Measurements from ENCODE around the gene ST8SIA5.

ST8SIA5 gene

DNA sequence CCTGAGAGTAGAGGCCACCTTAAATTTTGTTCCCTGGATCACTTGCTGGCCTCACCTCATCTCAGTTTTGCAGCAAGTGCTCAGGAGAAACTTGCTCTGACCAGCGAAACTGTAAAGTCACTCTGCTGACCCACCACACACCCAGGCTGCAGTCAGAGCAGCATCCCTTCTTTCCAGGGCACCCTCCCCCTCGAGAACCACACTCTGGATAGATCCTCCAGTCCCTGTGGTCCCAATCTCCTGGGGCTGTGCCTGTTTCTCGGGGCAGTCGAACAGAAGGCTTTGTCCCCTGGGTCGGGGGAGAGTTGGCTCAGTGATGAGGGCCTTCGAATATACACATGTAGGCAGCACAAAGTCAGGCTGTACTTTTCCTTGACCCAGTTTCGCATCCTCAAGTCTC lies 18.4 kb downstream of the ST8SIA5 start:
- no peak for ATAC-seq

DNA sequence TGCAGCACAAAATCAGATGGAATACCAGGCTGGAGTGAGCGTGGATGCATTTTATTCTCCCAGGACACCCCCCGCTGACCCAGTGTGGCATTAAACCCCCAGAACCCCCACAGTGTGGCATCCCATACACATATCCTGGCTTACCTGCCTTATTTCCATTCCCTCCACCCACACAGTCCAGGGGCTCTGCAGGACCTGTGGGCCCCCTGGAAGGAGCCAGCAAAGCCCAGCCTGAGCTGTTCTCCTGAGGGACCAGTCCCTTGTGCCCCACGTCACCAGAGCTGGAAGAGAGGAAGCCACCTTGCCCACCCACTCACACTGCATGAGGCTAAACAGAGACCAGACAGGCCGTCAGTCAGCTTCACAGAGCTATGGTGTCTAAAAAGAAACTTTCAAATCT lies 20.1 kb downstream of the ST8SIA5 start:
- ATAC-seq = no peak

DNA sequence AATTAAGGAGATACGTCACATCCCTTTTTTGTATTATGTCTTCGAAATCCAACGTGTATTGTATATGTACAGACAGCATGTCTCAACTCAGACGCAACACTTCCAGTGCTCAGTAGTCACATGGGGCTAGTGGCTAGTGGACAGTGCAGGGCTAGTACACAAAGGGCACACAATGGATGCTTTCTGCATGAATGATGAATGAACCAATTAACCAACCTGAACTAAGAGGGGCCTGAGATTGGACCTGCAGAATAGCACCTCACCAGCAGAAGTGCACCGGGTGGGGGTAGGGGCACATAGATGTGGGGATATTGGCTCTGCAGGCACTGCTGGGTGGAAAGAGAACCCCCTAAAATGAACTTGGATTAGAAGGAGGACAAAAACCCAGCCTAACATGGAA lies 20.7 kb downstream of the ST8SIA5 start:
- no peak for ATAC-seq

DNA sequence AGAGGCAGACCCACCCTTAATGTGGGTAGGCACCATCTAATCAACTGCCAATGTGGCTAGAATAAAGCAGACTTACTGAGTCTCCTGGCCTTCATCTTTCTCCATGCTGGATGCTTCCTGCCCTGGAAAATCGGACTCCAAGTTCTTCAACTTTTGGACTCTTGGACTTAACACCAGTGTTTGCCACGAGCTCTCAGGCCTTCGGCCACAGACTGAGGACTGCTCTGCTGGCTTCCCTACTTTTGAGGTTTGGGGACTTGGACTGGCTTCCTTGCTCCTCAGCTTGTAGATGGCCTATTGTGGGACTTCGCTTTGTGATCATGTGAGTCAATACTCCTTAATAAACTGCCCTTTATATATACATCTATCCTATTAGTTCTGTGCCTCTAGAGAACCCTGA lies 21.9 kb downstream of the ST8SIA5 start:
- ATAC-seq = no peak

DNA sequence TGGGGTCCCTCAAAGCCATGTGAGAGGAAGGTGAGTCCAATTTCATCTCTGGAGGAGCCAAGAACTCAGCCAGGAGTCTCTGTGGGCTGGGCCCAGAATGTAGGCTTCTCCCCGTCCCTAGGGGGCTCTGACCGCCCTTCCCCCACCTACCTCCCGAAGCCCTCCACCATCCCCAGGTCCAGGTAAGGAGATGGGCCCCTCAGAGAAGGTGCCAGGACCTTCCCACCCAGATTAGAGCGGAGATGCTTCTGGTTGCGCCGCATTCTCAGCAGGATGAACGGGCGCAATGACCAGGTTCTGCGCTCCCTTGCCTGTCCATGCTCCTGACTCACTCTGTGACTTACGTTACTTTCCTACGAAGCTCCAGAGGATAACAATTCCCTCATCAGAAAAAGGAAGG lies 23.0 kb downstream of the ST8SIA5 start:
- no peak for ATAC-seq

DNA sequence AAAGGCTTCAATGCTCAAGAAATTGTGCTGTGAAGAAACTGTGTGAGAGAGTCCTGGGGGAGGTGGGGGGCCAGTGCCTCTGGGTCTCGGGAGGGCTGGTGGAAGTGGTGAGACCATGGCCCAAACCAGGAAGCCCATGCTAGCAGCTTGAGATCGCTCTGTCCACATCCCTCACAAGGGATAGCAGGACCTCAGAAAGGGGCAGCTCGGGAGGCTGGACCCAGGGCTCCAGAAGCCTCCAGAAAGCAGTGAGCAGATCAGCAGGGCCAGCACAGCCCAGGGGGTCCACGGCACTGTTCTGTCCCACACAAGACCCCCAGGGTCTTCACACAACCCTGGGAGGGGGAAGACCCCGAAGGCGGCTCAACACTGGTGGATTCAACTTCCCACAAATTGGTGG lies 24.1 kb downstream of the ST8SIA5 start:
- ATAC-seq = no peak

DNA sequence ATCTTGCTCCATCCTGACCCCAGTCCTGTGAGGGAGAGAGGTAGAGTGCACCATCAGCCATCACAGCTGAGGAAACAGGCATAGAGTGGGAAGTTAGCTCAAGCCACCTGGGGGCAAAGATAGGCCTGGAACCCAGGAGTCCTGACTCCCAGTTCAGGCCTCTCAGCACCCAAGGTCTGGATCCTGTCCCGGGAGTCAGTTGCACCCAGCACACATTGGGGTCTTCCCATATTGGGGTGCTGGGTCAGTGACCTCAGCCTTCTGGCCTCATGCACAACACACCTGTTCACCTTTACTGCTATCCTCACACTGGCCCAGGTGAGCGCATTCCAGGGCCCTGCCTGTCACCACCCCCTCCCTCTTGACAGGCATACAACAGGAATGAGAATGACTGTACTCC lies 24.7 kb downstream of the ST8SIA5 start:
- ATAC-seq = no peak

DNA sequence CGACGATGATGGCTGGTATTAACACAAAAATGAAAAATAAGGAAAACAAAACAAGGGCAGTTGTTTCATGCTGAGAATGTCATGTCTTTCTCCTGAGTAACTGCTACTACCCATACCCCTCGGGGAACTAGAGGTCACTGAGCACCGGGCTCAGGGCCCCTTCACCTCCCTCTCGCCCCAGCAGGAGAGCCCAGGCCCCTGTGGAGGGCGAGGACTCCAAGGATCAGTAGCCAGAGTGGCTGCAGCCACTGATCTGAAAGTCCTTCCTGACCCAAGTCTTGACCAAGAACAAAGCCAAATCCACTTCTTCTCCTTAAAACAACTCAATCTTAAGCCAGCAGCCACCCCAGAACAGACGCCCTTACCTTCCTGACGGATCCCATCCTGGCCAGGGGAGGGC lies 25.5 kb downstream of the ST8SIA5 start:
- ATAC-seq = no peak

DNA sequence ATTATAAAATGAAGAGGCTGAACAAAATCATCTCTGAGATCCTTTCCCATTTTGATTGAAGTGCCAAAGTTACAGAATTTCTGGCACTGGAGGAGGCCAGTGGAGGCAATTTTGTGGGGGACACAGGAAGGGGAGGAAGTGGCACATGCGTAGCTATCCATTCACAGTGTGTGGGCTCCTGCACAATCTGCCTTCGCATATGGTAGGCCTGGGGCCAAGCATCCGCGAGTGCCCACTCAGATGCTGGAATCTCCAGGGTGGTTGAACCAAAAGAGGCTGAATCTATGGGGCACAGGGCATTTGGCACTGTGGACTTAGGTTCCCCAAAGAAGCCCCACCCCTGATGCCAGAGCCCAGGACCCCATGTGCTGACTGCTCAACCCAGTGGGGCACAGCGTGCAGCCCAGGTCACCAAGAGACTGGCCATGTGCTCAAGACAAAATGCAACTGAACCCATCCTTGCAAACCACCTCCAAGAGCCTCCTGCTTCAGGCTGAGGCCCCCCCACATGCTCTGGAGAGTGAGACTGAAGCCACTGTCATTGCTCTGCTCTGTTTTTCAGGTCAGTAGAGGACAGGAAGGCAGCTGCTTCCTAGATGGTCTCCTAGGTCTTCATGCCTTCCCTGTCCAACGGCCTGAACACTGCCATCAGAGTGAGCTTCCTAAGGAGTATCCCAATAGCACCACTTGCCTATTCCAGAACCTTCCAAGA lies 28.5 kb downstream of the ST8SIA5 start:
- no peak for ATAC-seq

DNA sequence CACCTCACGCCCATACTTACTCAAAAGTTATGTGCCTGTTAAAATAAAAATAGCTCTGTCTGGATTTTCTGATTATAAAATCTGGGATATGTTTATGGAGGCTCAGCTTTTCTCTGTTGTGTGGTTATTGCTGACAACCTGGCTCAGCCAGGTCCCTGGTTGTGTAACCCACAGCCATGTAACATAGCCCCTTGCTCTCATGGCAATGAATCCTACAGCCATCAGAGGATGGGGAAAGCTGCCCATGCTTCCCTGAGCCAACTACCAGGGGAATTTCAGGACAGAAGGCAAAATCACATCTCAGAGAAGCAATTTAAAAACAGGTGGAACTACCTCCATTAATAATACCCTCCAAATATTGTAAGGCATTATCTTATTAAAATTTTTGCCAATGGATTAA lies 29.7 kb downstream of the ST8SIA5 start:
- no peak for ATAC-seq

DNA sequence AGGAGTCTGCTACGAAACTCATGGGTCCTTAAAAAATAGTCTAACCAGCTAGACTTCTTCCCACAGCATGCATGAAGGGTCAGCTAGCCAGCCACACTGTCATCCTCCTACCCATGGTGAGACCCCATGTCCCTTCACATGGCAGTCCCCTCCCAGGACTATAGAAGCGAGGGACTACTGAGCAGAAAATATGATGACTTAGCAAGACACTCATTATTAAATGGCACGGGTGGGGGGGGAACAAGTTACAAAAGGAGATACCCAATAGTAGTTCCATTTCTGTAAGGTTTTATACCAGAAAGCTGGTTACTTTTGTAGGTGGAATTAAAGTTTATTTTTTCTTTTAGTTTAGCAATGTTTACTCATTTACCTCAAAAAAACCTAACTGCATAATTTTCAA lies 31.5 kb downstream of the ST8SIA5 start:
- no peak for ATAC-seq

DNA sequence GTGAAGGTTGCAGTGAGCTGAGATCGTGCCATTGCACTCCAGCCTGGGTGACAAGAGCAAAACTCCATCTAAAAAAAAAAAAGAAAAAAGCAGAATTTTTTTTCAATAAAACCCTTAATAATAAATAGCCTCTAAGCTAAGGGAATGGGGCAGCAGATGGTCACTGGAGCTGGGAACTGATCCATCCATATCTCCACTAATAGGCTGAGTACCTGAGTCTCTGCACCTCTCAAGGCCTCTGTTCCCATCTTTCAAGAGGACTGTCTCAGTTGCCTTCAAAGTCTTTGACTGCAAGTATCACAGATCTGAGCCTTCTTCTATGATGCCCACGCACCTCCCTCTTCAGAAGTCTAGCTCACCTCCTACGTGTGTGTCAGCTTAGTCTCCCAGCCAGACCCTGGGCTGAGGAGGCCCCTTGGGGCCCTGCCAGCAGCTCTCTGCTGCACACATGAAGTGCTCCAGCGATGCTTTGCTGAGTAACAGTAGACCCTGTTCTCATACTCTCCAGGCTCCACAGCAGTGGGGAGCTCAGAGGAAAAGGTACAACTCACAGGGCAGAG lies 32.9 kb downstream of the ST8SIA5 start:
- no peak for ATAC-seq

DNA sequence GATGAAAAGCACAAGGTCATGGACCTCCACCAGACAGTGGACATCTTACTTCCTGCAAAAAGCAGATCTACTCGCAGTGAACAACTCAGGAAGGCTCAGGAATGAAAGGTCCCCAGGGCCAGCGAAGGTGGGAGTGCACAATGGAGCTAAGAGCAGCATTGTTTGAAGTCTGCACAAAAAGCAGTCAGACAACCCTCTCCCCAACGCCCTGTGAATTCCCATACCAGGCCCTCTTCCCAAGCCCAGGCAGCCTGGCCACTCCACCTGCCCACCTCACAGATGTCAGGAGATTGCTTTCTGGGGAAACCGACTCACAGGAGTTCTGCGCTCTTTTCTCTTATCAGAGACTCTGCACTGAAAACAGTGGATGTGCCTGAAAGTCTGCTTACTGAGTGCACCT lies 34.8 kb downstream of the ST8SIA5 start:
- ATAC-seq = no peak

DNA sequence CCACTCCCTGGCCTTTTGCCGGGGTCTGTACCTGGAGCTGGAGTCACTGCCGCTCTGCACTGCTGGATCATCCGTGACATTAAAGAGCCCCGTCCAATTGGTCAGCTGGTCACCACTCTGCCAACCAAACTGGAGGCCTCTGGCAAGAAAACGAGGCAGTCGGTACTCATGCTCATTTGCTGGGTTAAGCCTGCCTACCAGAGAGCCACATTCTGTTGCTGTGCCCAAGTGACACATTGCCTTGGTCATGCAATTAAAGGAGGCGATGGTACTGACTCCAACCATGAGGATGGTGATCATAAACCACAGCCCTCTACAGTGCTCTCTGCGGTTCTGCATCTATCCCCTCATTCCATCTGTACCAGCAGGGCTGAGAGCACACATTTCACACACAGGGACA lies 35.5 kb downstream of the ST8SIA5 start:
- ATAC-seq = no peak

DNA sequence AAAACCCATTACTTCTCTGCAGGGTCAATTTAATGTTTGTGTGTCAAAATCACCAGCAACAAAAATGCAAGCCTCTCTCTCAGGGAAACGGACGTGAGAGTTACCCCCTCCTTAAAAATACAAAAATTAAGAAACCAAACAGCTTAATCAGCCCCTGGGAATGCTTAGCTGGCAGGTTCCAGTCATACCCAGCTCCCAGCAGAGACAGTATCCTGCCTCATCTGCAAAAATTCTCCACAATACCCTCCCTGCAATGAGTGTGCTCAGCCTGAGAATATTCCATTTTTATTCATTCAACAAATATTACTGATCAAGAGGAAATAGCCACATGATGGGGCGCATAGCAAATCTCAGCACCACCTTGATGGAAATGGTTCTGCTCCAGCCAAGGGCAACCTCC lies 36.3 kb downstream of the ST8SIA5 start:
- ATAC-seq = no peak

DNA sequence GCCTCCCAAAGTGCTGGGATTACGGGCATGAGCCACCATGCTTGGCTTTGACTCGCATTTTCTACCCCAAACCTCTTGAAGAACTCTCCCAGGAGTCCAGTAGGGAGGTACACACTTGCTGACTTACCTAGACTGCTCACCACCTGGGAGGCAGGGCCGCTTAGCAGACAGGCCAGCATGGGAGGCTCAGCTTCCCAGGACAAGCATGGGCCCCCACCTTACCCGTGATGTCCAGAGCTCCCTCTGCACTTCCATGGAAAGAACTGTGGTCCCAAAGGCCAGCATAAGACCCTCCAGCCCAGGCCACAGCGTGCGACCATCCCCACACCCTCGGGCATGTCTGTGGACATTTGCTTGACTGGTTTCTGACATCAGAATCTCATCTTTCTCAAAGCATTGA lies 36.8 kb downstream of the ST8SIA5 start:
- no peak for ATAC-seq

DNA sequence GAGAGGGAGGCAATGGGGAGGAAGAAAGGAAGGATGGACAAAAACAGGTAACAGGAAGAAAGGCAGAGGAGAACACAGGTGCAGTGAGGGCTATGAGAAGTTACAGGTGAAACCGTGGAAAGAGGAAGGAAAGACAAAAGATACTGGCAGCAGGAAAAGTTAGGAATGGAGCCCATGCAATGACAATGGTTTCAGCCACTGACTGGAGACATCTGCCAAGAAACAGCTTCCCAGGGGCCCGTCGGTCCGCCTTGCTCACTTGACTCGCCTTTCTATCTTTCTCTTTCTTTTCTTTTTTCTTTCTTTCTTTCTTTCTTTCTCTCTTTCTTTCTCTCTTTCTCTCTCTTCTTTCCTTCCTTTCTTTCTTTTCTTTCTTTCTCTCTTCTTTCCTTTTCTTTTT lies 37.5 kb downstream of the ST8SIA5 start:
- no peak for ATAC-seq

DNA sequence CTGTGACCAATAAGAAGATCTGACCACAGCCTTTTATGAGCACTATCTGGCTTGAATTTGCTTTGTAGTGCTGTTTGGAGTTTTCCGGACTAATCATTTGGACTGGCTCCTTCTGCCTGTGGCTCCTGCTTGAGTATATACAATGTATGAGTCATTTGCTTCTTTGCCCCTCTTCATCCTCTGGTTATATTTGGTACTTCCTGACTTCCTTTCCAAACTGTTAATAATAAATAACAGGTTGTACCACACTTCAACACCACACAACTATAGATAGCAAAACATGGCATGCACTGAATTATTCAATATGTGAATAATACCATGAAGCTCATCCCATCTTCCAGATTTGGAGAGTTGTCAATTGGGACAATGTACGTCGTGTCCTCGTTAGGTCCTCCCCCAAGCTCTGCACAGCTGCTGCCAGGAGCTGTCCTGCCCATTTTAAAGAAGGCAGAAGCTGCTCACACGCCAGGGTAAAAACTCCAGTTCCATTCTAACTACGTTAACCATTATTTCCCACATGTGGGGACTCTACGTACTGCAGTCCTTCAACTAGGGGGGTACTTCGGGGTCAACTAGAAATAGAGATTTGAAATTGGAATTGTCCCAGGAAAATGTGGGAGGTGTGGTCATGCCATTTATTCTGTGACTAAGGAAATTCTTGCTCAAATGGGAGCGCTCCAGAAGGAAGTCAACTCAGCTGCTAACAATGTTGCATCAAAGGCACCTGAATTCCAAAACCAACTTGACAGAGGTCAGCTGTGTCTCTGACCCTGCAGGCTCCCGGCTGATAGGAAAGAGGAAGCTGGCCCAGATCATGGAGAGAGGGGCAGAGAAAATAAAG lies 38.1 kb downstream of the ST8SIA5 start:
- no peak for ATAC-seq

DNA sequence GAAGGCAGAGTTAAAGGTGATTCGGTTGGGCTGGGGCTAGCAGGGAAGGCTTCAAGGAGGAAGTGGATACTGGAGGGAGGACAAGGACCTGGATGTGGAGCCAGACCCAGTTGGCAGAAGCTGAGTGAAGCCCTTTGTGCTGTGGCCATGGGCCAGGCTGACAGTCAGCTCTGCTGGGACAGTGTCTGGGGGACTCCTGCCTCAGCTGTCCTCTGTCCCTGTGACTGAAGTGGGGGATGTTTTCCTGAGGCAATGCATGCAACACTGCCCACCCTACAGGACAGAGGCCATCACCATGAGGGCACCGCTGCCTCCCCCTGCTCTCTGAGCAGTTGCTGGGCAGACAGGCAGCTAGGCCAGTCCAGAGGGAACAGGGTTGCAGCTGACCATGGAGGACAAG lies 40.0 kb downstream of the ST8SIA5 start:
- no peak for ATAC-seq

DNA sequence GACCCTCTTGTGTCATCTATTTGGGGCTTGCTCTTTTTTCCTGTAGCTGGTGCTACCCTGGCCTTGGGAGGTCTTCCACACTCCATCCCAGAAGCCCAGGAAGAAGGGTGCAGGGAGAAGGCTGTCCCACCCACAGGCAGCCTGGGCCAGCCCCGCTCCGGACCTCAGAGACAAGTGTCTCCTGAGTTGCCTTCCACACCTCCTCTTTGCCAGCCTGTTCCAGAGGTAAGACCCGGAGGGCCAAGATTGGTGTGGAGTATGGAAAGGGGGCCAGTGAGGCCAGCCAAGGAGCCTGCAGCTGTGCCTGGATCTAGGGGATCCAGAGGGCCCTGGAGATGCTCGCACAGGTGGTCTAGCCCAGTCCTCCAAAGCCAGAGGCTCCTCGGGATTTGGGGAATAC lies 40.5 kb downstream of the ST8SIA5 start:
- ATAC-seq = no peak

DNA sequence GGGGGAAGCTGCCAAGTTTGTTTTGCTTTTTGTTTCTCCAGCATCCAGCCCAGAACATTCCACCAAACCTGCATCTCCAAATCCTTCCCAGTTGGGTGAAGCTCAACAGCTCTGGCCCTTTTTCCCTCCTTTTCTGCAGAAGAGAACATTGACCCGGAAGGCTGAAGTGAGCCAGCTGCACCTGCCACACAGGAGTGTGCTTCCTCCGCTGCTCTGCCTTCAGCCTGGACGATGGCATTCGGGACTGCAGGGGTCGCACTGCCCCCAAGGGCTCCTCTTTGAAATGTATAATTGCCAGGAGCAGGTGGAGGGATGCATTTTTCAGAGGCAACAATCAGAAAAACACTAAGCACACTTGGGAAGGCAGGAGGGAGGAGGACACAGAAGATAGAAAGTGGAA lies 41.8 kb downstream of the ST8SIA5 start:
- ATAC-seq = no peak

DNA sequence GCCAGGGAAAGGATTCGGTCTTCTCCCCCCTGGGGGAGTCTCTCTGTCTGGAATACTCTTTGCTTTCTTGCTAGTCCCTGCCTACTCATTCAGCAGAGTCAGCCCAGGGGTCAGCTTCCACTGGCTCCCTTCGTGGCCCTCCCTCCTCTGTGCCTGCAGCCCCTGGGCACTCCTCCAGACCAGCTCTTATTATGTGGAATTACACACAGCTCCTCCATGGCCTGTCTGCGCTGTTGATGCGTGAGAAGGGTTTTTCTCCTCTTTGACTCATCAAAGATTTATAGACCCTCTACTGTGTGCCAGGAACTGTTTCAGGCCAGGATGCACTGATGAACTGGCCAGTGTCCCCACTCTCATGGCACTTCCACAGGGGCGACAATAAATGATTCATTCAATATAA lies 44.4 kb downstream of the ST8SIA5 start:
- no peak for ATAC-seq

DNA sequence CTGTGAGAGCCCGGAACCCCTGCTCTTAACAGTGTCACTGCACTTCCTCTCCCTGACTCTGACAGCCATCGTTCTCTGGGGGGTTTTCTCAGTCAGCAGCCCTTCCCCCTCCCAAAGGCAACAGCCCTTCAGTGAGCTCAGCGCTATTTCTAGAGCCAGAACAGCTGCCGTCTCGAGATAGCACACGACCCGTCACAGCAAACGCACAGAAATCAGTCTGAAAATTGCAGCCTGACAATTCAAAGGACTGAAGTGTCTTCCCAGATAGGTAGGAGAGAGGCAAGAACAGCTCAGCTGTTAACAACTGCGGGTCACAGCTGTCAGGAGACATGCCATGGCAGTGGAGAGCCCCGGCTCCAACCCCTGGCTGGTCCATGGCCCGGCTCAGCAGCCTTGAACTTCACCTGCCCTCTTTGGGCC lies 45.4 kb downstream of the ST8SIA5 start:
- ATAC-seq = no peak

DNA sequence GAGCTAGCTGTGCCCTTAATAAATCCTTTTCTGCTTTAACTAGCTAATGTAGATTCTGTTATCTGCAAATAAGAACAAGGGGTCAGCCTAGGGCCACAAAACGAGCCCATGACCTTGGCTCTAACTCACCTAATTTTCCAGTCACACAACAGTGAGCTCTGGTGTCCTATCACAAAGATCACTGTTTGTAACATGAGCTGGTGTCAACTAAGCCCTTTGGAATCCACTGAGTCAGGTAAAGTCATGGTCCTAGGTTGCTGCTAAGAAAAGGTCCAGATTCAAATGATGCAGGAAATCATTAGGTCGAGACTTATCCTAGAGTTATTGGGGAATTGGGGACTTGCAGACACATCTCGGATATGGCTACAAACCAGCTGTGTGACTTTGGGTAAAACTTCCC lies 49.9 kb downstream of the ST8SIA5 start:
- no peak for ATAC-seq

Data from activated CD4-positive, CD25-positive, alpha-beta regulatory T cell treated with anti-CD3 and anti-CD28 coated beads, Interleukin-2, amount 50 U/mL, for 24 hours (primary cell).